IMR-90 (cell line): ENCODE data around the gene HOXA5. TPM values are rescaled to one million over a fixed set of nuclear protein-coding genes. Genes with fewer than 3 reads are reported as not detected.

Source experiments
- ATAC-seq: fragments of 200-7000 bp; cut with Tn5 transposase; 2 replicates; pipeline ENCODE4 v1.9.1; 2020; ENCODE audit warnings: low read depth, mild to moderate bottlenecking, moderate library complexity
- BruUV-seq: library from RNA; stranded (reverse); fragments of 400-500 nt; replicated peaks from 2 replicates; lab custom pipeline; 2021; lab: Mats Ljungman, UMichigan
- CTCF ChIA-PET: fragments of 300-600 bp; formaldehyde crosslinking; extraction: SDS; loops from one replicate; lab custom pipeline; 2021; ENCODE audit warnings: antibody characterized with exemption; lab: Yijun Ruan, JAX
- POLR2A ChIA-PET: fragments of 300-600 bp; sonication (Branson Sonifier 250); formaldehyde crosslinking; loops from one replicate; lab custom pipeline; 2022; ENCODE audit warnings: antibody characterized with exemption; ENCODE audit not compliant: unreplicated experiment; lab: Charles Lee
- DNase-seq: peaks from one replicate; pipeline ENCODE4 v3.0.0; 2013
- H2AFZ ChIP-seq: replicated peaks from 2 replicates; pipeline ENCODE3; 2013; ENCODE audit warnings: low read length, mild to moderate bottlenecking; ENCODE audit not compliant: poor library complexity
- H2AK5ac ChIP-seq: 2 replicates; pipeline ENCODE4 v1.6.1; 2013; ENCODE audit warnings: low read depth, low read length, inconsistent platforms
- H2AK9ac ChIP-seq: replicated peaks from 2 replicates; pipeline ENCODE3; 2013; ENCODE audit warnings: mild to moderate bottlenecking, low read depth, low read length, moderate library complexity; ENCODE audit not compliant: poor library complexity
- H2BK120ac ChIP-seq: 2 replicates; pipeline ENCODE4 v1.6.1; 2013; ENCODE audit warnings: low read depth, low read length, inconsistent platforms
- H2BK15ac ChIP-seq: 3 replicates; pipeline ENCODE4 v1.6.1; 2013; ENCODE audit warnings: low read depth, low read length, inconsistent platforms
- H2BK20ac ChIP-seq: 2 replicates; pipeline ENCODE4 v1.6.1; 2013; ENCODE audit warnings: low read depth, mild to moderate bottlenecking, inconsistent platforms, low read length, moderate library complexity
- H2BK5ac ChIP-seq: 2 replicates; pipeline ENCODE4 v1.6.1; 2013; ENCODE audit warnings: mild to moderate bottlenecking, low read depth, low read length, inconsistent platforms; ENCODE audit not compliant: poor library complexity, severe bottlenecking
- H3K14ac ChIP-seq: replicated peaks from 2 replicates; pipeline ENCODE4 v1.6.1; 2013; ENCODE audit warnings: low read depth, low read length, inconsistent platforms
- H3K18ac ChIP-seq: 2 replicates; pipeline ENCODE4 v1.6.1; 2013; ENCODE audit warnings: low read depth, low read length, control low read depth
- H3K23ac ChIP-seq: 2 replicates; pipeline ENCODE4 v1.6.1; 2013; ENCODE audit warnings: low read depth, low read length, inconsistent platforms
- H3K27ac ChIP-seq: 2 replicates; pipeline ENCODE4 v1.5.1; 2013; ENCODE audit warnings: mild to moderate bottlenecking, control low read depth, low read length; ENCODE audit not compliant: insufficient read depth
- H3K27me3 ChIP-seq: 2 replicates; pipeline ENCODE4 v1.6.1; 2013; ENCODE audit warnings: low read length; ENCODE audit not compliant: control insufficient read depth, insufficient read depth
- H3K36me3 ChIP-seq: 2 replicates; pipeline ENCODE4 v1.6.1; 2013; ENCODE audit warnings: low read length, mixed read lengths; ENCODE audit not compliant: control insufficient read depth, insufficient read depth
- H3K4ac ChIP-seq: 2 replicates; pipeline ENCODE4 v1.6.1; 2013; ENCODE audit warnings: low read depth, low read length, inconsistent platforms
- H3K4me1 ChIP-seq: 2 replicates; pipeline ENCODE4 v1.6.1; 2013; ENCODE audit warnings: low read length, mixed read lengths; ENCODE audit not compliant: control insufficient read depth, insufficient read depth
- H3K4me2 ChIP-seq: 2 replicates; pipeline ENCODE4 v1.6.1; 2013; ENCODE audit warnings: low read depth, mild to moderate bottlenecking, control low read depth, low read length, moderate library complexity
- H3K4me3 ChIP-seq: 2 replicates; pipeline ENCODE4 v1.5.1; 2013; ENCODE audit warnings: low read depth, mild to moderate bottlenecking, control low read depth, low read length, moderate library complexity; ENCODE audit not compliant: insufficient read depth
- H3K56ac ChIP-seq: 2 replicates; pipeline ENCODE4 v1.6.1; 2013; ENCODE audit warnings: low read length, inconsistent platforms; ENCODE audit not compliant: insufficient read depth; ENCODE audit errors: extremely low read depth
- H3K79me1 ChIP-seq, 2 experiments: 2 replicates each; pipeline ENCODE4 v1.6.1; 2013; ENCODE audit warnings: low read length in 2 of 2, inconsistent platforms in 1 of 2, low read depth in 1 of 2
- H3K9ac ChIP-seq: 2 replicates; pipeline ENCODE4 v1.6.1; 2013; ENCODE audit warnings: low read depth, low read length, control low read depth
- H3K9me1 ChIP-seq: 2 replicates; pipeline ENCODE4 v1.6.1; 2013; ENCODE audit warnings: low read length, inconsistent platforms; ENCODE audit not compliant: insufficient read depth
- H3K9me3 ChIP-seq: 2 replicates; pipeline ENCODE4 v1.6.1; 2013; ENCODE audit warnings: low read length; ENCODE audit not compliant: control insufficient read depth, insufficient read depth
- H4K20me1 ChIP-seq: 2 replicates; pipeline ENCODE4 v1.6.1; 2013; ENCODE audit warnings: low read length, inconsistent platforms; ENCODE audit not compliant: insufficient read depth
- H4K5ac ChIP-seq: 2 replicates; pipeline ENCODE4 v1.6.1; 2013; ENCODE audit warnings: mild to moderate bottlenecking, low read depth, low read length, control low read depth
- H4K8ac ChIP-seq, 2 experiments: 2 replicates each; pipeline ENCODE4 v1.6.1; 2013; ENCODE audit warnings: low read depth in 2 of 2, low read length in 2 of 2, control low read depth in 1 of 2, inconsistent platforms in 1 of 2
- H4K91ac ChIP-seq: 2 replicates; pipeline ENCODE4 v1.6.1; 2013; ENCODE audit warnings: low read depth, low read length, inconsistent platforms; ENCODE audit not compliant: insufficient read depth
- BHLHE40 ChIP-seq: fragments of 150-350 bp; IDR thresholded peaks from 2 replicates; pipeline ENCODE4 v1.6.1; 2016; ENCODE audit warnings: mild to moderate bottlenecking, low read depth, low read length
- CHD1 ChIP-seq: IDR thresholded peaks from 2 replicates; pipeline ENCODE4 v1.6.1; 2012; ENCODE audit warnings: low read depth, low read length, improper control_type of control experiment
- FOS ChIP-seq: fragments of 150-350 bp; IDR thresholded peaks from 2 replicates; pipeline ENCODE4 v1.6.1; 2016; ENCODE audit warnings: low read depth, low read length
- MAFK ChIP-seq: IDR thresholded peaks from 2 replicates; pipeline ENCODE4 v1.6.1; 2012; ENCODE audit warnings: low read depth, low read length, improper control_type of control experiment
- MAZ ChIP-seq: IDR thresholded peaks from 2 replicates; pipeline ENCODE4 v1.6.1; 2012; ENCODE audit warnings: low read depth, mild to moderate bottlenecking, low read length, improper control_type of control experiment, moderate library complexity, borderline replicate concordance
- NFE2L2 ChIP-seq: fragments of 150-350 bp; IDR thresholded peaks from 2 replicates; pipeline ENCODE4 v1.6.1; 2016; ENCODE audit warnings: low read depth, mild to moderate bottlenecking, low read length
- RAD21 ChIP-seq: IDR thresholded peaks from 2 replicates; pipeline ENCODE4 v1.6.1; 2012; ENCODE audit warnings: low read length, improper control_type of control experiment
- RCOR1 ChIP-seq: IDR thresholded peaks from 2 replicates; pipeline ENCODE4 v1.6.1; 2012; ENCODE audit warnings: mild to moderate bottlenecking, low read length, improper control_type of control experiment; ENCODE audit not compliant: insufficient replicate concordance
- RFX5 ChIP-seq: IDR thresholded peaks from 2 replicates; pipeline ENCODE4 v1.8.0; 2012; ENCODE audit warnings: low read depth, mild to moderate bottlenecking, low read length, moderate library complexity
- SMC3 ChIP-seq: fragments of 150-350 bp; IDR thresholded peaks from 2 replicates; pipeline ENCODE4 v1.6.1; 2016; ENCODE audit warnings: low read depth, mild to moderate bottlenecking, antibody characterized with exemption, low read length, moderate library complexity
- WGBS, 2 experiments: methylation state at CpG; one replicate each; pipeline versions ENCODE4 v1.1.5 to v1.1.7; 2013; ENCODE audit warnings: missing lambda C conversion rate in 2 of 2; ENCODE audit not compliant: insufficient read length in 1 of 2; ENCODE audit errors: extremely low coverage in 2 of 2; 5-methylcytosine and 5-hydroxymethylcytosine counted together
- dilution Hi-C: fragments of 300-500 bp; cut with HindIII; formaldehyde crosslinking; loops from one replicate; pipeline ENCODE4 v1.14.3; 2018; ENCODE audit warnings: low sequenced_read_pairs; ENCODE audit not compliant: unreplicated experiment
- in situ Hi-C: fragments of 300-500 bp; cut with MboI; formaldehyde crosslinking; loops from 3 replicates; pipeline ENCODE4 v1.14.3; 2019; ENCODE audit warnings: low sequenced_read_pairs, inconsistent platforms, mixed read lengths
- intact Hi-C: fragments of 100-400 bp; cut with micrococcal nuclease; formaldehyde crosslinking; loops from 2 replicates; pipeline ENCODE4 v1.10.0; 2022
- polyA plus RNA-seq, 3 experiments: library from polyadenylated mRNA; depleted of rRNA; stranded (reverse); fragments of >200 nt; gene quantifications; 2 replicates each; pipeline ENCODE4 v1.2.3, GENCODE V29; 2012; ENCODE audit warnings: low replicate concordance in 1 of 3
- total RNA-seq: library from RNA; depleted of rRNA; stranded (reverse); fragments of >200 nt; gene quantifications from 2 replicates; pipeline ENCODE4 v1.2.3, GENCODE V29; 2012
- TF ChIP-seq, protein P1 (sequence below): conservative IDR thresholded peaks from 2 replicates; pipeline ENCODE4 v1.5.1; 2012; ENCODE audit warnings: mild to moderate bottlenecking, low read depth, low read length, improper control_type of control experiment
- TF ChIP-seq, protein P2 (sequence below): fragments of 150-350 bp; IDR thresholded peaks from 2 replicates; pipeline ENCODE4 v1.6.1; 2017; ENCODE audit warnings: mild to moderate bottlenecking, antibody characterized with exemption, low read length, low read depth
- TF ChIP-seq, protein P3 (sequence below): fragments of 150-350 bp; IDR thresholded peaks from 2 replicates; pipeline ENCODE4 v1.6.1; 2016; ENCODE audit warnings: low read depth, mild to moderate bottlenecking, low read length, moderate library complexity, borderline replicate concordance

HOXA5 gene
- total and polyA plus RNA-seq, 2 of the 4 experiments (the other 2 are of a cell fraction) = 19.9 to 29.4 TPM

DNA sequence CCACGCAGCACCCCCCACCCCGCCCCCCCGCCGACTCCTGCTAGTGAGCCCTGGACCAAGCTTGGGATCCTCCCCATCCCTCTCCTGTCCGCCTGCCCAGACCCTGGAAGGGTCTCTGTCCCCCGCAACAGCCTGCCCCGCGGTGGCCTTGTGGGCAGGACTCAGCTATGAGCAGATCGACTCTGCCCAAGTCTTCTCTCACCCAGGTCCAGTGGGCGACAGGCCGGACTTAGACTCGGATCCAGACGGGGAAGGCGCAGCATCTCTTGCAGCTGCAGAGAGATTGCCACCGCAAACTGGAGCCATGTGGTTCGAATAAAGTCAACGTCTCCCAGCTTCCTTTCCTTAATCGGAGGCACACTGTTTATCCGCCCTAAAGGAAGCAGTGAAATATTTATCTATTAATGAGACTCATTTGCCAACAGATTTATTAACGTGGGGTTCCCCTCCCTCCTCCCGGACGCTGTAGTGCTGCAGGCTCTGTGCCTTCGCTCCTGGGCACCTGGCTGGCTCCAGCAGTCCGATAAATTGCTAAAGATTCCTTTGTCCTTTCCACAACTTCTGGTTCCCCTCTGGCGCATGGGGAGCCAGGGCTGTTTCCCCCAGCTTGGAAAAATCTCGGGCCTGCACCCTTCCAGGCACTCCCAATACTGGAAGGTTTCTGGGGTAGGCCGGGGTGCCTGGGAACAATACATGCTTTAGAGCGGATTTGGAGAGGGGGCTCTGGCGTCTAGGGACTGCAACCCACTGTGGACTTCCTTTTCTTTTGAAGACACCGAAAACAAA lies 13.6 kb upstream of the HOXA5 start:
- WGBS, 2 experiments = 39% methylated on average over 8 of the region's 30 CpGs; no CpG with 5 or more reads in 1 of the 2 experiments
- H3K9me3 ChIP-seq = no peaks in the 10 kb centered on the region
- peaks cover 3% of the 10 kb centered on the region; the same call in 1 of the 2 replicates for H3K9me1 ChIP-seq
- ATAC-seq = no peak
- peaks cover 6% of the 10 kb centered on the region; the same call in 1 of the 2 replicates for H3K4me1 ChIP-seq
- POLR2A ChIA-PET = no interaction called here
- H3K27ac ChIP-seq = no peak overlapping the region
- CTCF ChIA-PET = interaction anchor here (0.7 to 1.3 kb wide), 4 partner anchors 23 to 968 kb away, joined by 3 to 4 read pairs (median 3); no protein-coding TSS in a partner anchor
- no peaks in the 10 kb centered on the region for H4K20me1 ChIP-seq
- dilution Hi-C loops = no loop called here
- no TSS peak for BruUV-seq
- H2AK5ac ChIP-seq = no peak overlapping the region
- no peak overlapping the region for H3K56ac ChIP-seq
- no peak overlapping the region; the same call in 1 of the 2 replicates for H3K4ac ChIP-seq
- peak overlapping the region; percentile 69; the same call in 1 of the 2 replicates for H3K4me3 ChIP-seq
- H3K36me3 ChIP-seq = no peaks in the 10 kb centered on the region
- peak overlapping the region; percentile 90 for H2AFZ ChIP-seq
- H4K8ac ChIP-seq = peak overlapping the region; percentile 30 to 90; a peak in 2 of 4 replicates
- no peak overlapping the region for H3K23ac ChIP-seq
- no peak overlapping the region for H2BK15ac ChIP-seq
- H3K79me1 ChIP-seq = 0 out of 4 replicates have a peak, but pooled peaks cover 0 to 4% of the 10 kb centered on the region in 2 experiments
- no peak overlapping the region for H3K18ac ChIP-seq
- no peak overlapping the region; the same call in 1 of the 2 replicates for H4K5ac ChIP-seq
- H4K91ac ChIP-seq = no peak overlapping the region
- no peak overlapping the region for H2AK9ac ChIP-seq
- peaks cover 2% of the 10 kb centered on the region; the same call in 1 of the 2 replicates for H3K27me3 ChIP-seq
- no peak overlapping the region for H2BK5ac ChIP-seq
- in situ Hi-C loops = loop anchor here (5.0 kb wide), 2 partner anchors 790 to 1305 kb away; no protein-coding TSS in a partner anchor
- intact Hi-C loops = no loop called here
- H2BK120ac ChIP-seq = no peak overlapping the region
- no peak overlapping the region for H2BK20ac ChIP-seq
- peak overlapping the region; percentile 55; the same call in 1 of the 2 replicates for H3K4me2 ChIP-seq
- DNase-seq = no peak
- H3K9ac ChIP-seq = no peak overlapping the region
- H3K14ac ChIP-seq = no peak overlapping the region
- no peak for TF ChIP-seq NFE2L2
- TF ChIP-seq RAD21 = no peak
- TF ChIP-seq SMC3 = no peak
- TF ChIP-seq MAZ = no peak
- no peak for TF ChIP-seq RFX5
- TF ChIP-seq MAFK = no peak
- TF ChIP-seq, protein P1, sequence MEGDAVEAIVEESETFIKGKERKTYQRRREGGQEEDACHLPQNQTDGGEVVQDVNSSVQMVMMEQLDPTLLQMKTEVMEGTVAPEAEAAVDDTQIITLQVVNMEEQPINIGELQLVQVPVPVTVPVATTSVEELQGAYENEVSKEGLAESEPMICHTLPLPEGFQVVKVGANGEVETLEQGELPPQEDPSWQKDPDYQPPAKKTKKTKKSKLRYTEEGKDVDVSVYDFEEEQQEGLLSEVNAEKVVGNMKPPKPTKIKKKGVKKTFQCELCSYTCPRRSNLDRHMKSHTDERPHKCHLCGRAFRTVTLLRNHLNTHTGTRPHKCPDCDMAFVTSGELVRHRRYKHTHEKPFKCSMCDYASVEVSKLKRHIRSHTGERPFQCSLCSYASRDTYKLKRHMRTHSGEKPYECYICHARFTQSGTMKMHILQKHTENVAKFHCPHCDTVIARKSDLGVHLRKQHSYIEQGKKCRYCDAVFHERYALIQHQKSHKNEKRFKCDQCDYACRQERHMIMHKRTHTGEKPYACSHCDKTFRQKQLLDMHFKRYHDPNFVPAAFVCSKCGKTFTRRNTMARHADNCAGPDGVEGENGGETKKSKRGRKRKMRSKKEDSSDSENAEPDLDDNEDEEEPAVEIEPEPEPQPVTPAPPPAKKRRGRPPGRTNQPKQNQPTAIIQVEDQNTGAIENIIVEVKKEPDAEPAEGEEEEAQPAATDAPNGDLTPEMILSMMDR = no peak
- TF ChIP-seq, protein P2, sequence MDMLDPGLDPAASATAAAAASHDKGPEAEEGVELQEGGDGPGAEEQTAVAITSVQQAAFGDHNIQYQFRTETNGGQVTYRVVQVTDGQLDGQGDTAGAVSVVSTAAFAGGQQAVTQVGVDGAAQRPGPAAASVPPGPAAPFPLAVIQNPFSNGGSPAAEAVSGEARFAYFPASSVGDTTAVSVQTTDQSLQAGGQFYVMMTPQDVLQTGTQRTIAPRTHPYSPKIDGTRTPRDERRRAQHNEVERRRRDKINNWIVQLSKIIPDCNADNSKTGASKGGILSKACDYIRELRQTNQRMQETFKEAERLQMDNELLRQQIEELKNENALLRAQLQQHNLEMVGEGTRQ = no peak
- TF ChIP-seq, protein P3, sequence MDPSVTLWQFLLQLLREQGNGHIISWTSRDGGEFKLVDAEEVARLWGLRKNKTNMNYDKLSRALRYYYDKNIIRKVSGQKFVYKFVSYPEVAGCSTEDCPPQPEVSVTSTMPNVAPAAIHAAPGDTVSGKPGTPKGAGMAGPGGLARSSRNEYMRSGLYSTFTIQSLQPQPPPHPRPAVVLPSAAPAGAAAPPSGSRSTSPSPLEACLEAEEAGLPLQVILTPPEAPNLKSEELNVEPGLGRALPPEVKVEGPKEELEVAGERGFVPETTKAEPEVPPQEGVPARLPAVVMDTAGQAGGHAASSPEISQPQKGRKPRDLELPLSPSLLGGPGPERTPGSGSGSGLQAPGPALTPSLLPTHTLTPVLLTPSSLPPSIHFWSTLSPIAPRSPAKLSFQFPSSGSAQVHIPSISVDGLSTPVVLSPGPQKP = no peak
- no peak for TF ChIP-seq FOS
- no peak for TF ChIP-seq RCOR1
- TF ChIP-seq BHLHE40 = no peak
- no peak for TF ChIP-seq CHD1
